ENCODE measurements around the gene MANEAL. TPM values are rescaled to one million over a fixed set of nuclear protein-coding genes. Genes with fewer than 3 reads are reported as not detected.

The MANEAL gene
- total and polyA plus RNA-seq, 2 donors: 3.1 to 3.3 TPM

GRCh38 chr1:37825506-37825905 lies 31.9 kb downstream of the MANEAL start:
- no peak overlapping the region for H3K4me3 ChIP-seq (ENCODE audit: low read depth, low read length)
- DNase-seq (ENCODE audit: extremely low spot score): no peak
- H3K4me1 ChIP-seq (ENCODE audit: insufficient read depth): no peaks in the 10 kb centered on the region
- H3K27ac ChIP-seq (ENCODE audit: low read depth): no peak overlapping the region
- peaks cover 4% of the 10 kb centered on the region for H3K36me3 ChIP-seq (ENCODE audit: insufficient read depth)
- 79% methylated on average over 2 of the region's 2 CpGs for WGBS

- Histone ChIP-seq H3K4me3 (ENCODE audit: low read depth, low read length) (no peak overlapping the region), H3K27ac (ENCODE audit: low read depth) (no peak overlapping the region), H3K36me3 (ENCODE audit: insufficient read depth) (peaks cover 6% of the 10 kb centered on the region), H3K4me1 (ENCODE audit: insufficient read depth) (no peaks in the 10 kb centered on the region)
- 95% methylated on average over 12 of the region's 12 CpGs for WGBS
- DNase-seq (ENCODE audit: extremely low spot score): no peak
These were observed 34.9 kb downstream of the MANEAL start for GRCh38 chr1:37828410-37829074.

GRCh38 chr1:37831109-37831508 lies 37.5 kb downstream of the MANEAL start:
- H3K36me3 ChIP-seq (ENCODE audit: insufficient read depth): peaks cover 7% of the 10 kb centered on the region
- DNase-seq (ENCODE audit: extremely low spot score): no peak
- H3K4me1 ChIP-seq (ENCODE audit: insufficient read depth): no peaks in the 10 kb centered on the region
- 94% methylated on average over 4 of the region's 4 CpGs for WGBS
- H3K4me3 ChIP-seq (ENCODE audit: low read depth, low read length): no peak overlapping the region
- H3K27ac ChIP-seq (ENCODE audit: low read depth): no peak overlapping the region

DNA sequence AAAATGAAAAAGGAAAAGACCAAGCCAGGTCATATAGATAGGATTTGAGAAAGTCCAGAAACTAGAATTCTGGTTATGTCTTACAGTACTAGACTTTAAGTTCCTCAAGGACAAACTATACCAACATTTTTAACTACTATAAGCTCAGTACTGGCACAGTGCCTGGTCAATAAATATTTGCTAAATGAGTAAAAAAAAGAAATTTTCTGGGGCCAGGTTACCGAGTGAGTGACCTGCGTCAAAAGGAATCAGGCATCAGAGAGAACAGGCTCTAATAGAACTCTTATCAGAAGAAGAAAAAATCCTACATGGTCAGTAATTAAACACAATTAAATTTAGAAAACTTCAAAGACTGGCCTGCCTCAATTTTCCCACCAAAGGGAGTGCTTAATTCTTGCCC lies 38.2 kb downstream of the MANEAL start:
- WGBS: 85% methylated on average over 2 of the region's 2 CpGs
- Histone ChIP-seq H3K36me3 (ENCODE audit: insufficient read depth) (peaks cover 7% of the 10 kb centered on the region), H3K4me1 (ENCODE audit: insufficient read depth) (no peaks in the 10 kb centered on the region), H3K27ac (ENCODE audit: low read depth) (no peak overlapping the region), H3K4me3 (ENCODE audit: low read depth, low read length) (no peak overlapping the region)
- no peak for DNase-seq (ENCODE audit: extremely low spot score)

DNA sequence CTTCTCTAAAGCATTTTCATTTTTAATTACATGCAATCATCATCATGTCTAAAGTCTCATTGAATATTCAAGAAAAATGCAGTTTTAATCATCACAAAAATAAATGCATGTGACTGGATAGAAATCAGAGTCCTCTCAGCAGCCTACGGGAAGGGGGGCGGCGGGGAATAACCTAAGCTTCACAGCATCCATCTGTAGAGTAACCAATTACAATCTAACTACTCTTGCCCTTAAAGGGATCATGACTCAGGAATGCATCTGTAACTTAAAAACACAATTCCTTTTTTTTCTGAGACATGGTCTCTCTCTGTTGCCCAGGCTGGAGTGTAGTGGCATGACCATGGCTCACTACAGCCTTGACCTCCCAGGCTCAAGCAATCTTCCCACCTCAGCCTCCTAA lies 43.1 kb downstream of the MANEAL start:
- no peak overlapping the region for H3K27ac ChIP-seq (ENCODE audit: low read depth)
- H3K4me1 ChIP-seq (ENCODE audit: insufficient read depth): no peaks in the 10 kb centered on the region
- H3K4me3 ChIP-seq (ENCODE audit: low read depth, low read length): no peak overlapping the region
- 94% methylated on average over 3 of the region's 3 CpGs for WGBS
- H3K36me3 ChIP-seq (ENCODE audit: insufficient read depth): peaks cover 3% of the 10 kb centered on the region
- no peak for DNase-seq (ENCODE audit: extremely low spot score)

DNA sequence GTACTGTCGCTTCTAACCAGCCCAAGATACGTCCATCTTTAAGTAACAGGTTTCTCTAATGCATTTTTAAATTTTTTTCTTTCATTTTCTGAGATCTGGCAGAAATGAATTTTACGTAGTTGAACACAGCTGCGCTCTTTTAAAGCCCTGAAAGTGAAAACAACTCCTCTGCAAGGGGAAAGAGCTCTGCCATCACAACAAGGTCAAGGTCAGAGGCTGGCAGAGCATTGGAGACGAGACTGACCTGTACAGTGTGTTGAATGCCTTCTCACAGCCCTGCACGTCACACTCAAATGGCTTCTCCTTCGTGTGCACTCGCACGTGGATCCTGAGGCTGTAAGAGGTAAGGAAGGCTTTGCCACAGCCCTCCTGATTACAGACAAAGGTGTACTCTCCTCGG lies 46.0 kb downstream of the MANEAL start:
- H3K36me3 ChIP-seq (ENCODE audit: insufficient read depth): peaks cover 1% of the 10 kb centered on the region
- WGBS: 93% methylated on average over 10 of the region's 10 CpGs
- no peak overlapping the region for H3K4me3 ChIP-seq (ENCODE audit: low read depth, low read length)
- H3K27ac ChIP-seq (ENCODE audit: low read depth): no peak overlapping the region
- H3K4me1 ChIP-seq (ENCODE audit: insufficient read depth): no peaks in the 10 kb centered on the region
- no peak for DNase-seq (ENCODE audit: extremely low spot score)

DNA sequence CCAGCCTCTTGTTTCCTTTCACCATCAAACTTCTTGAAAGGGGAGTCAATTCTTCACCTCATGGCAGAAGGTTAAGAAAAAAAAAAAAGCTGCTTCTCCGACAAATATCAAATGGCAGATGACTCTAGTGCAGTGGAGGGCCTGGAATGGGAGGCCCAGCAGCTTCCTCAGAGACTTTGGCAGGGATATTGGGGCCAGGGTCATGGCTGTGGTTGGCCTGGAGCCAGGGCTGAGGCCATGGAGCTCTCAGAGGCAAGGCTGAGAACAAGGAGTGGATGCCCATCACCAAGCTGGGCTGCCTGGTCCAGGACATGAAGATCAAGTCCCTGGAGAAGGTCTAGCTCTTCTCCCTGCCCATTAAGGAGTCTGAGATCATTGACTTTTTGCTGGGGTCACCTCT lies 47.1 kb downstream of the MANEAL start:
- DNase-seq (ENCODE audit: extremely low spot score): no peak
- no peaks in the 10 kb centered on the region for H3K4me1 ChIP-seq (ENCODE audit: insufficient read depth)
- 76% methylated on average over 1 of the region's 1 CpG for WGBS
- H3K36me3 ChIP-seq (ENCODE audit: insufficient read depth): no peaks in the 10 kb centered on the region
- H3K27ac ChIP-seq (ENCODE audit: low read depth): no peak overlapping the region
- no peak overlapping the region for H3K4me3 ChIP-seq (ENCODE audit: low read depth, low read length)

DNA sequence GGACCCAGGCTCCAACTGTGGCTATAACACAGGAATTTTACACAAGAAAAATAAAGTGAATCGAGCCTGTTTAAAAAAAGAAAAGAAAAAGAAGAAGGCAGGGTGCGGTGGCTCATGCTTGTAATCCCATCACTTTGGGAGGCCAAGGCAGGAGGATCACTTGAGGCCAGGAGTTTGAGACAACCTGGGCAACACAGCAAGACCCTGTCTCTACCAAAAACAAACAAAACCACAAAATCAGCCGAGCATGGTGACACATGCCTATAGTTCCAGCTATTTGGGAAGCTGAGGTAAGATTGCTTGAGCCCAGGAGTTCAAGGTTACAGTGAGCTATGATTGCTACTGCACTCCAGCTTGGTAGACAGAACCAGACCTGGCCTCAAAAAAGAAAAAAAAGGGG lies 48.0 kb downstream of the MANEAL start:
- Histone ChIP-seq H3K4me1 (ENCODE audit: insufficient read depth) (peaks cover 2% of the 10 kb centered on the region), H3K27ac (ENCODE audit: low read depth) (no peak overlapping the region), H3K4me3 (ENCODE audit: low read depth, low read length) (no peak overlapping the region), H3K36me3 (ENCODE audit: insufficient read depth) (no peaks in the 10 kb centered on the region)
- DNase-seq (ENCODE audit: extremely low spot score): no peak
- WGBS: 94% methylated on average over 3 of the region's 3 CpGs

DNA sequence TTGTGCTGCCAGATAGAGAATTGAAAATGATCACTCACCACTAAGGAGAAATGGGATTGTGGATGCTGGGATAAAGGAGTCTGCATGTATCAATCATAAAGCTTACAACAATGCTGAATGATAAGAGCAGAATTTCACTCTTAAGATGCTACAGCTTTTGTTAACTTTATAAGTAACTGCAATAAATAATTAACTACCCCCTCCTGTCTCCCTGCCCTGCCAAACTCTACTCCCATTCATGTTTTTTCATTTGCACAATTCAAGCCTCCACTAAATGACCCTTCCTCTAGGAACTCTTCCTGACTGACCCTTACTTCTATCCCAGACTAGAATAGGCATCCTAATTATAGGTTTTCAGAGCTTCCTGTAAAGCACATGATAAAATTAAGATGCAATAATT lies 50.9 kb downstream of the MANEAL start:
- DNase-seq (ENCODE audit: extremely low spot score): no peak
- no peaks in the 10 kb centered on the region for H3K36me3 ChIP-seq (ENCODE audit: insufficient read depth)
- no peak overlapping the region for H3K27ac ChIP-seq (ENCODE audit: low read depth)
- peaks cover 2% of the 10 kb centered on the region for H3K4me1 ChIP-seq (ENCODE audit: insufficient read depth)
- no peak overlapping the region for H3K4me3 ChIP-seq (ENCODE audit: low read depth, low read length)

GRCh38 chr1:37845049-37845646 lies 51.5 kb downstream of the MANEAL start:
- 92% methylated on average over 5 of the region's 5 CpGs for WGBS
- Histone ChIP-seq H3K4me3 (ENCODE audit: low read depth, low read length) (no peak overlapping the region), H3K4me1 (ENCODE audit: insufficient read depth) (peaks cover 2% of the 10 kb centered on the region), H3K27ac (ENCODE audit: low read depth) (no peak overlapping the region), H3K36me3 (ENCODE audit: insufficient read depth) (no peaks in the 10 kb centered on the region)
- no peak for DNase-seq (ENCODE audit: extremely low spot score)

- no peak for DNase-seq (ENCODE audit: extremely low spot score)
- Histone ChIP-seq H3K27ac (ENCODE audit: low read depth) (no peak overlapping the region), H3K36me3 (ENCODE audit: insufficient read depth) (no peaks in the 10 kb centered on the region), H3K4me3 (ENCODE audit: low read depth, low read length) (no peak overlapping the region), H3K4me1 (ENCODE audit: insufficient read depth) (peaks cover 2% of the 10 kb centered on the region)
- WGBS: 77% methylated on average over 3 of the region's 3 CpGs
These were observed 52.1 kb downstream of the MANEAL start for GRCh38 chr1:37845786-37846185.

DNA sequence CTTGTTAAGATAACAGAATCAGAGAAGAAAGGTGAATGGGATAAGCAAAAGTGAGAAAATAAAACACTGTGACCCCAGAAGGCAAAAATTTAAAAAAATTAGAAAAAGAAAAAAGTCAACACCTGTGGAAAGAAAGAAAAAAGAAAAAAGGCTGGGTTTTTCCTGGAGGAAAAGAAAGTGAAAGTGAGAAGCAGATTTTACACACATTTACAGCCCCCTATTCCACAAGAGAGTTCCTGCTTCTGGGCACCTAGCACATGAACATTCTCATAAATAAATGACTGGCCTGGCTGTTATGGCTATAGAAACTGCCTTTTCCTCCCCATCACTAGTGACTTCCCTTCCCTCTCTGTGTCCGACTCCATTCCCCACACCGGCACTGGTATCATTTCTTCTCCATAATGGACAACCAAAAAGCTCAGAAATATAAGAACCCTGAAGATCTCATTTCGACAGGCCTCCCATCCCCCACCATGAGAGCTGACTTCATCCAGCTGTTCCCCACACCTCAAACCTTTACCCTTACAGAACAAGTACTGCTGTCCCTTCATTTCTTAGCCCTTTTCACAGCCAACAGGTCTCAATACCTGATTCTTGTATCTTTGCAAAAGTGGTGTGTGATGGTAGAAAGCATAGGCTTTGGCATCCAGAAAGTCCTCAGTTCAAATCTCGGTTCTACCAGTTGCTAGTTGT lies 53.1 kb downstream of the MANEAL start:
- H3K27ac ChIP-seq (ENCODE audit: low read depth): no peak overlapping the region
- 77% methylated on average over 4 of the region's 4 CpGs for WGBS
- peaks cover 2% of the 10 kb centered on the region for H3K4me1 ChIP-seq (ENCODE audit: insufficient read depth)
- no peak overlapping the region for H3K4me3 ChIP-seq (ENCODE audit: low read depth, low read length)
- no peak for DNase-seq (ENCODE audit: extremely low spot score)
- H3K36me3 ChIP-seq (ENCODE audit: insufficient read depth): no peaks in the 10 kb centered on the region

DNA sequence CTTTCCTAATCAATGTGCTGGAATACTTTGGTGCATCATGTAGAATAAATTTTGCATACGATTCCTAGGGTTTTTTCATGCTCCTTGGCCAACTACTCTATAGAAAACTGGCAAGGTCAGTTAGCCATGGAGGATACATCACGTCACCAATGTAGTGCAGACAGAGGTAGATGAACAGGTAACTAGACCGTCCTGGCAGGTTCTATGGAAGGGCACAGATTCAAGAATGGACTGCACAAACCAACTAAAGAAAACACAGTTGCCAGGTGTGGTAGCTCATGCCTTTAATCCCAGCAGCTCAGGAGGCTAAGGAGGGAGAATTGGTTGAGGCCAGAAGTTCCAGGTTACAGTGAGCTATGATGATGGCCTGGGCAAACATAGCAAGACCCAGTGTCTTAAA lies 55.8 kb downstream of the MANEAL start:
- Histone ChIP-seq H3K4me3 (ENCODE audit: low read depth, low read length) (no peak overlapping the region), H3K4me1 (ENCODE audit: insufficient read depth) (peaks cover 2% of the 10 kb centered on the region), H3K27ac (ENCODE audit: low read depth) (no peak overlapping the region), H3K36me3 (ENCODE audit: insufficient read depth) (no peaks in the 10 kb centered on the region)
- DNase-seq (ENCODE audit: extremely low spot score): no peak
- WGBS: 95% methylated on average over 3 of the region's 3 CpGs

DNA sequence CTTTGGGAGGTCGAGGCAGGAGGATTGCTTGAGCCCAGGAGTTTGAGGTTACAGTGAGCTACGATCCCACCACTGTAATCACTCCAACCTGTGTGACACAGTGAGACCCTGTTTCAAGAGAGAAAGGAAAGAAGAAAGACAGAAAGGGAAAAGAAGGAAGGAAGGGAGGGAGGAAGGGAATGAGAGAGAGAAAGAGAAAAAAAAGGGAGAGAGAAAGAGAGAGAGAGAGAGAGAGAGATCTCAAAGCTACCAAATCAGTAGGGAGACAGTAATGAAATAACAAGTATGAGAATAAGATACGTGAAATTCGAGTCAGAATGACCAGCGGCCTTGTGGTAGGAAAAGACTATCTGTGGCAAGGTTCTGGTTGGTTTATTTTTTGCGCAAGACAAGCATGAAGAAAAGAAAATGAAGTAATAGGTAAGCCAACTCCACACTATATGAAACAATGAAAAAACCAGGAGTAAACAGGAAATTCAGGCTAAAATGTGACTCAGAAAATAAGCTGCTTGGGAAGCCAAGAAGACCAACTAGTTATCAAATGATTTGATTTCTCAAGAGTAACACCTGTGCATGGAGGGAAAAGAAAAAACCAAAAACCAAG lies 56.8 kb downstream of the MANEAL start:
- H3K4me1 ChIP-seq (ENCODE audit: insufficient read depth): peaks cover 2% of the 10 kb centered on the region
- H3K27ac ChIP-seq (ENCODE audit: low read depth): peak overlapping the region; percentile 66
- no peak overlapping the region for H3K4me3 ChIP-seq (ENCODE audit: low read depth, low read length)
- WGBS: 78% methylated on average over 6 of the region's 6 CpGs
- no peak for DNase-seq (ENCODE audit: extremely low spot score)
- H3K36me3 ChIP-seq (ENCODE audit: insufficient read depth): no peaks in the 10 kb centered on the region

Measured in urinary bladder (tissue), 4 donors.